T-helper 2 cell treated with Interferon-gamma antibody and Interleukin-4, amounts not matched to agents 5 μg/mL and 100 μg/mL, for 36 hours (primary cell): ENCODE data around the gene FGF18.

Source experiments
- DNase-seq: peaks from one replicate; pipeline ENCODE4 v3.0.0; 2021; ENCODE audit warnings: low spot score
- H3K27ac Mint-ChIP-seq: one replicate; pipeline ENCODE4 v1.8.0; 2021; ENCODE audit warnings: mild to moderate bottlenecking, mixed read lengths
- H3K27me3 Mint-ChIP-seq: one replicate; pipeline ENCODE4 v1.8.0; 2021; ENCODE audit warnings: low read depth, mixed read lengths
- H3K36me3 Mint-ChIP-seq: one replicate; pipeline ENCODE4 v1.8.0; 2021; ENCODE audit warnings: low read depth, mixed read lengths
- H3K4me1 Mint-ChIP-seq: one replicate; pipeline ENCODE4 v1.8.0; 2021; ENCODE audit warnings: low read depth, mixed read lengths
- H3K4me3 Mint-ChIP-seq: one replicate; pipeline ENCODE4 v1.8.0; 2022; ENCODE audit warnings: mild to moderate bottlenecking, moderate library complexity, mixed read lengths
- H3K9me3 Mint-ChIP-seq: one replicate; pipeline ENCODE4 v1.8.0; 2021; ENCODE audit warnings: mixed read lengths

FGF18 gene

DNA sequence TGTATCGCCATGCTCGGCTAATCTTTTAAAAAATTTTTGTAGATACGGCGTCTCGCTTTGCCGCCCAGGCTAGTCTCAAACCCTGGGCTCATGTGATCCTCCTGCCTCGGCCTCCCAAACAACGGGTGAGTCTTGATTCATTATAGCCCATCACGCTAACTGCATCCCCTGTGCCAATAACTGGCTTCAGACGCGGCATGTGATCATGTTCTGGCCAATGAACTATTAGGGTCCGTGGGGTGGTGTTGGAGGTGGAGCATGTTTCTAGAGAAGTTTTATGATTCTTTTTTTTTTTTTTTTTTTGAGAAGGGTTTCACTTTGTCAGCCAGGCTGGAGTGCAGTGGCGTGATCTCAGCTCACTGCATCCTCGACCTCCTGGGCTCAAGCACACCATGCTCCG lies 51.0 kb downstream of the FGF18 start:
- Mint-ChIP-seq H3K9me3 (no peaks in the 10 kb centered on the region), H3K27me3 (no peaks in the 10 kb centered on the region), H3K36me3 (no peaks in the 10 kb centered on the region), H3K4me3 (no peak overlapping the region), H3K27ac (no peak overlapping the region), H3K4me1 (no peaks in the 10 kb centered on the region)
- no peak for DNase-seq

DNA sequence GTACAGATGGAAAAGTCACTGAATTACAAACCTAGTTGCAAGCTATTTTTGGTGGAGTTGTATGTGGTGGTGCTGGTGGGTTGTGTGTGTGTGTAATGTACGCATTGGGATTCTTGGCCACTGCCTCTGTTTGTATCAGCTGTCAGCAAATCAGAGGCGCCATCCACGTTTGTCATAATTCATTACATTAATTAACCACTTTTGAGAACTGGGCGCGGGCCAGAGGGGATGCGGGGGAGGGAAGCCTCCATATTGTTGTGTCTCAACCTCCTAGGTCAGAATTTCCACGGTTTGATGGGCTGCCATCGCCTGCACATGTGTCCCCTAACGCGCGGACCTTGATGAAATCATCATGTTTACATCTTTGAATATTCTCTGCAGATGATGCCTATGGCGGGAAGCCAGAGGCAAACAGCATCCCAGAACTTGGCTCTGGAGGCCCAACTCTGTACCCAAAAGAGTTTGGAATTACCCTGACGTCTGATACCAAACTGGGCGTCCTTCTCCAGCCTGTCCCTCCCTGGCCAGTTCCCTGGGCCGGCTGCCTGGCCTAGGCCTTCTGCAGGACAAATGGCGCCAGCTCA lies 54.9 kb downstream of the FGF18 start:
- DNase-seq, result no peak
- Mint-ChIP-seq H3K36me3 (no peaks in the 10 kb centered on the region), H3K27me3 (peaks cover 4% of the 10 kb centered on the region), H3K27ac (no peak overlapping the region), H3K4me1 (peaks cover under 1% of the 10 kb centered on the region), H3K4me3 (no peak overlapping the region), H3K9me3 (no peaks in the 10 kb centered on the region)

DNA sequence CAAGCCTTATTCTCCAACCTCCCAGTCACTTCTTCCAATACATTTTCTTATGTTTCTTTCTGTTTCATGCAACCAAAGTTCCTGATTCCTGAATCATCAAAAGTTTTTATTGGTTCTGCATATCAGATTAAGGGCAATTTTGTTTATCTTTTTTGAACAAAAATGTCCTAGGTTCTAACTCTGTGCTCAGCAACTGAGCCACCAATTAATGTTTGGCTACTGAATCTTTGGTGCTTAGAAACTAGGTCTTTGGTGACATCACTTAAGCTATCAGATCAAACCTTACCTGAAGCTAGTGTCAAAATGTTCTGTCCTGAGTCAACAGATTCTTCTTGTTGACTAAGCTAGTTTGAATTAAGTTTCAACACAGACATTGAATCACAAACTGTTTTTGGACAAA lies 56.1 kb downstream of the FGF18 start:
- Mint-ChIP-seq H3K4me1 (peaks cover 2% of the 10 kb centered on the region), H3K27ac (no peak overlapping the region), H3K27me3 (peaks cover 6% of the 10 kb centered on the region), H3K9me3 (no peaks in the 10 kb centered on the region), H3K4me3 (no peak overlapping the region), H3K36me3 (no peaks in the 10 kb centered on the region)
- no peak for DNase-seq

DNA sequence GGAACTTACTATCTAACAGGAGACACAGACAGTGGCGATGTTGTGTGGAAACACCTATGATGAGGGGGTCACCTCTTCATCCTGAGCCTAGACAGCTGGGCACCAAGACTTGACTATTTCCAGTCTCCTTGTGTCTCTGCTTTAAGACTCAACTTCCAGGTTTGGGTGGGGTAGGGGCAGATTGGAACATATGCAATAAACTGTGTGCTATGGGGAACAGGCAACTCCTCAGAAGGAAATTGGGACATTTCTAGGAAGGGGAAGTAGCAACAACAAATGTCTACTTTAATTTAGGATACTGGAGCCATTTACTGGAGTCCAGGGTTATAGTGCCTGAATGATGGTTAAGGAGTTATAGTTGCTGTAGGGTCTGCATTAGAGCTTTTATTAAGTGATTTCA lies 57.3 kb downstream of the FGF18 start:
- peaks cover 2% of the 10 kb centered on the region for H3K4me1 Mint-ChIP-seq
- no peak for DNase-seq
- no peak overlapping the region for H3K4me3 Mint-ChIP-seq
- H3K36me3 Mint-ChIP-seq, result no peaks in the 10 kb centered on the region
- H3K9me3 Mint-ChIP-seq, result no peaks in the 10 kb centered on the region
- H3K27ac Mint-ChIP-seq, result no peak overlapping the region
- peaks cover 6% of the 10 kb centered on the region for H3K27me3 Mint-ChIP-seq

DNA sequence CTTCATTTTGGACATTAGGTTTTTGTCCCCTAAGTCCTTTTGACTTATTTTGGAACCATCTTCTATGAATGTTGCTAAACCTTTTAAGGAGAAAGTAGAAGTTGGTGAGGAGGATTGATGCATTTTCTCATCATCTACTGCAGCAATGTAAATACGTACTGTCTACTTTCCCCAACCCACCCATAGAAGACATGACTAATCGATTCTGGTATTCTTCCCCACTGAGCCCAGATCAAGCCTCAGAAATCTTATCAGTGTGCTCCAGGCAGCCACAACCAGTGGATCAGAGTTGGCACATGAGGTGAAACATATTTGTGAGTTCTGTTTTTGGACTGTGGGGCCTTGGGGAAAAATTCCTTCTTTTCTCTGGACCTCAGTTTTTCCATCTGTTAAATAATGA lies 57.7 kb downstream of the FGF18 start:
- Mint-ChIP-seq H3K4me3 (no peak overlapping the region), H3K4me1 (peaks cover 2% of the 10 kb centered on the region), H3K36me3 (no peaks in the 10 kb centered on the region), H3K27ac (no peak overlapping the region), H3K9me3 (no peaks in the 10 kb centered on the region), H3K27me3 (peaks cover 6% of the 10 kb centered on the region)
- DNase-seq, result no peak

DNA sequence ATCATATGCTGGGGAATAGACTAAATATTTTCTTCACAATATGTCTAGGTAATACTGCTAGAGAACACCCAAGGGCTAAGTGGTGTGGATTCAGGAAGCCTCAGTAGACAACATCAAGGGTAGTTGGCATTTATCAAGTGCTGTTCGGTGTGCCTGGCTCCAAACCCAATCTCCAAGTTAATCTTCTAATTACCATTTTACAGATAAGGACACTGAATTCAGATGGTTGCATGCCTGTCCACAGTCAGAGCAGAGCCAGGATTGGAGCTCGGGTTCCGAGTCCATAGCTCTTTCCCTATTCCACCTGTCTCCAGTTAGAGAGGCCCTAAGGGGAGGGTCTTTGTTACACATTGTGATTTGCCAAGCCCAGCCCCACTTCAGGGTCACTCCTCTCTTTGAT lies 58.2 kb downstream of the FGF18 start:
- Mint-ChIP-seq H3K4me3 (no peak overlapping the region), H3K27me3 (peaks cover 6% of the 10 kb centered on the region), H3K36me3 (no peaks in the 10 kb centered on the region), H3K9me3 (no peaks in the 10 kb centered on the region), H3K27ac (no peak overlapping the region), H3K4me1 (peaks cover 2% of the 10 kb centered on the region)
- DNase-seq, result no peak

DNA sequence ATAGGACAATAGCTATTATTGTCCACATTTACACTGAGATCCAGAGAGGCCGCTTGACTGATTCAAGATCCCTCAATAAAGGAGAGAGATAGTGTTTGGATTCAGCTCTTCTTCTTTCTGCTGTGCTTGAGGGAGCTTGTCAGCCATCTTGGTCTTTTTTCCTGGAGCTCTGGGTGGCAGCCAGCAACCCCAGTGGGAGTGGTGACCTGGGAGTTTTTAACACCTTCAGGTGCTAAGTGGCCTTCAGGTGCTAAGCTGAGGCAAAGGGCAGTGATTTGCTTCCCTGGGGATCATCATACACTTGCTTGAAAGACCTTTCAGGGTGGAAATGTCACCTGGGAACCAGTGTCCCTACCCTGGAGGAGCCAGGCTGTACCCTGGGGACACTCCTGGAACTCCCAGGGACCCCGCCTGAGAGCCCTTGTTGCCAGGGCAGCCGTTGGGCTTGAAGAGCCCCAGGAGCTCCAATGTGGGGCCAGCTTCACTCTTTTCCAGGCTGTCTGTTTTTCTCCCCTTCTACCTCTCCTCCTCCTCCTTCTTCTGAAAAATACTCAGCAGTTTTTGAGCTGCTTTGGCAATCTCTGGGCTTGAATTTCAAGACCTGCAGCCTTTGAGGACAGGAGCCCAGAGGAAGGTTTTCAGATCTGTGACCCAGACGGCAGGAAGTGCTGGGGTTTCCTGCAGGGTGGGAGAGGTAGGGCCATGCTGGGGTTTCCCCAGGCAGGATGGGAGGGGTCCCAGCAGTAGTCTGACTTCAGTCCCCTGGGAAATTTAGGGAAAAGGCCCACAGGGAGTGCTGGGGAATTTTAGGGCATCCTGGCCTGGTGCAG lies 59.7 kb downstream of the FGF18 start:
- Mint-ChIP-seq H3K27ac (no peak overlapping the region), H3K27me3 (peaks cover 6% of the 10 kb centered on the region), H3K9me3 (no peaks in the 10 kb centered on the region), H3K4me1 (peaks cover 2% of the 10 kb centered on the region), H3K4me3 (no peak overlapping the region), H3K36me3 (no peaks in the 10 kb centered on the region)
- no peak for DNase-seq

DNA sequence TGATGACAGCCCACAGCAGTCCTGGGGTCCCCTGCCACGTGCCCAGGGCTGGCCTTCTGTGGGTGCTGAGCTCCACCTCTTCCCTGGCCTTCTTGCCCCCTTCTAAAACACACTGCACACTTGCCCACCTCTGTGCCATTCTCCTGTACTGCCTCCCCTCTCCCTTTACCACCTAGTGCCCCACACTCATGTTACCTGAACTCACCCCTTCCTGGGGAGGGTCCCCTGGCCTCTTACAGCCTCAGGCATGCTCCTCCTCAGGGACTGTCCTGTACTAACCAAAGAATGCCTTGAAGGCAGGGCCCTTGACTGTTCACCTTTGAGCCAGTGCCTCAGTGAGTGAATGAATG lies 60.3 kb downstream of the FGF18 start:
- Mint-ChIP-seq H3K4me3 (no peak overlapping the region), H3K36me3 (no peaks in the 10 kb centered on the region), H3K9me3 (no peaks in the 10 kb centered on the region), H3K4me1 (peaks cover 2% of the 10 kb centered on the region), H3K27me3 (peaks cover 6% of the 10 kb centered on the region), H3K27ac (no peak overlapping the region)
- DNase-seq, result no peak

DNA sequence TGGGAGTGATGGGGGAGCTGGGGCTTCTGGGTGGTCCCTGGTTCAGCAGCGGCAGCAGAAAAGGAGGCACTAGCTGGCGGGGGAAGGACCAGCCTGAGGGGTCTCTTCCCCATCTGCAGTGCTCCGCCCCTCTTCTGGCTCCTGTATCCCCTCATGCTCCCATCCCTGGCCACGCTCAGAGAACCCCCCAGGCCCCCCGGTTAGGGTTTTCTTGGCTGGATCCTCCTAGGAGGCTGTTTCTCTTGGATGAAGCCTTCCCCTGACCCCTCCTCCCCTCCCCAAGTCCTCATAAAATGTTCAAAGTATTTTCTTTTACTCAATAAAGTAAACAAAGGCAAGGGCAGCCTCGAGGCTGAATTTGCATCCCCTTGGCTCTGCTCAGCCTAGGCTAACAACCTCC lies 60.8 kb downstream of the FGF18 start:
- no peak overlapping the region for H3K4me3 Mint-ChIP-seq
- no peaks in the 10 kb centered on the region for H3K36me3 Mint-ChIP-seq
- peaks cover 2% of the 10 kb centered on the region for H3K4me1 Mint-ChIP-seq
- H3K9me3 Mint-ChIP-seq, result no peaks in the 10 kb centered on the region
- no peak for DNase-seq
- H3K27ac Mint-ChIP-seq, result no peak overlapping the region
- H3K27me3 Mint-ChIP-seq, result peaks cover 6% of the 10 kb centered on the region

DNA sequence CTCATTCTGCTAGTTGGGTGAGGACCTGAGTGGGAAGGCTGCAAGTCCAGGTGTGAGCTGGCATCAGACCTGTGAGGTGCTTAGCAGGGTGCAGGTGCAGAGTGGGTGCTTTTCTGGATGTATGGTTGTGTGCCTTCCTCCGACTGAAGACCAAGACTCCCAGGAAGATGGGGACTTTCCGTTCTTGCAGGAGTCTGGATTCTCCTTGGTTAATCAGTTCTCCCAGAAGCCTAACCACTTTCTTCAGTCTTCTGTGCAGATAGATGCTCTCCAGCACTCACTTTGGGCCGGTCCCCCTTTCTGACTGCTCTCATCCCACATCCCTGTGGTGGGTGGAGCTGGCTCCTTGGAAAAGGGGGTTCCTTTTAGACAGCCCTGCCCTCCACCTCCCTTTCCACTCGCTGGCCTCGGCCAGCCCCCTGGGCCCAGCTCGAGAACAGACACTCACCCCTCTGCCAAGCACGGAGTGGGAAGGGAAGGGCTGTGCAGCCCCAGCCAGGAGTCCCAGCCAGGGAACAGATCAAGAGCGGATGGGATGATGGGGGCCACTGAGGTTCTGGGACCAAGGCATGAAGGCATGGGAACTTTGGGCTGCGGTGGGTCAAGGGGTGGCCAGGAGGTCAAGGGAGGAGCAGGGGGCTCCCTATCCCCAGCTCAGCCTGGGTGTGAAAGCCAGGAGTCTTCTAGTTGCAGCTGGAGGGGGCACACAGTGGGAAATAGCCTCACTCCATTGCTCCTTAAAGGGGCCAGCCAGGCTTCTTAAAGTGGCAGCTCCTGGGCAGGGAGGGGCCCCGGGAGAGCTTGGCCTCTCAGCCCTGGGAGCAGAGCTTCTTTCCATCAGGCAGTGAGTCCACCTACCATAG lies 62.4 kb downstream of the FGF18 start:
- no peaks in the 10 kb centered on the region for H3K9me3 Mint-ChIP-seq
- H3K27me3 Mint-ChIP-seq, result peaks cover 7% of the 10 kb centered on the region
- no peak for DNase-seq
- H3K36me3 Mint-ChIP-seq, result no peaks in the 10 kb centered on the region
- H3K27ac Mint-ChIP-seq, result no peak overlapping the region
- H3K4me1 Mint-ChIP-seq, result peaks cover 2% of the 10 kb centered on the region
- H3K4me3 Mint-ChIP-seq, result no peak overlapping the region

DNA sequence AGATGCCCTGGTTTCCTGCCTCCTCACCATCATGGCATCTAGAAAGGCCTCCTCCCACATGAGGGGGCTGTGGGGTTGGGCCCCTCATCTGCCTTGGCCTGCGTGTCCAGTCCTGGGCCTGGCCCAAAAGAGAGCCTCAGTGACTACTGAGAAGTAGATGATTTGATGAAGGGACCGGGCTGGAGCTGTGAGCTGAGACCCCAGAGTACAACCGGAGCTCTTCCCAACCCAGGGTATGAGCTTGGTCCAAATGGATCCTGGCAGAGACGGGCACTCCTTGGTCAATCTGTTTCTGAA lies 62.9 kb downstream of the FGF18 start:
- Mint-ChIP-seq H3K36me3 (no peaks in the 10 kb centered on the region), H3K9me3 (no peaks in the 10 kb centered on the region), H3K4me3 (no peak overlapping the region), H3K4me1 (peaks cover 2% of the 10 kb centered on the region), H3K27me3 (peaks cover 9% of the 10 kb centered on the region), H3K27ac (no peak overlapping the region)
- no peak for DNase-seq

DNA sequence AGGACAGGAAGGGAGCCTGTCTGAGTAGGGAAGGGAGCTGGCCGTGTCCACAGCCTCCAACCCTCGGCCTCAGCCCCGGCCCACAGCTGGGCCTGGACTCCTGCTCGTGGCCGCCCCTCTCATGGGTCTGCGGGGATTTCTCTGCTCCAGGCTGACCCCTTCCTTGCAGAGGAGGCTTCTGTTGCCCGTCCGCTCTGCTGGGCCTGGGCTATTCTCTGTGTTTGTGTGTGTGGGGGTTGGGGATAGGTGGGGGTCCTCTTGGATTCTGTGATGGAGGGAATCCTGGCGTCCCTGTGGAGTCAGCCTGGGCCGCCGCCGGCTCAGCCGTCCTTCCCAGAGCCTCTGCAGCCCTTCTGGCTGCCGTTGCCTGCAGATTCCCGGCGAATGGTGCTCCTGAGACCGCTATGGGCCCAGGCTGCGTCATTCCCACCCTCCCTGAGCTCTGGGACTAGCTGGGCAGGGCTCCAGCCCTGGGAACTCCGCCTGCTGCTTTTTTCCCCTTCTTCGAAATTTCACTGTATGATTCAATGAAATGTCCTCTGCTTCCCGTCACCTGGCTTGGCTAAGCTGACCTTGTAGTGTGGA lies 64.2 kb downstream of the FGF18 start:
- peaks cover 5% of the 10 kb centered on the region for H3K27me3 Mint-ChIP-seq
- no peak for DNase-seq
- no peaks in the 10 kb centered on the region for H3K36me3 Mint-ChIP-seq
- H3K27ac Mint-ChIP-seq, result no peak overlapping the region
- no peak overlapping the region for H3K4me3 Mint-ChIP-seq
- no peaks in the 10 kb centered on the region for H3K9me3 Mint-ChIP-seq
- H3K4me1 Mint-ChIP-seq, result peaks cover 2% of the 10 kb centered on the region

DNA sequence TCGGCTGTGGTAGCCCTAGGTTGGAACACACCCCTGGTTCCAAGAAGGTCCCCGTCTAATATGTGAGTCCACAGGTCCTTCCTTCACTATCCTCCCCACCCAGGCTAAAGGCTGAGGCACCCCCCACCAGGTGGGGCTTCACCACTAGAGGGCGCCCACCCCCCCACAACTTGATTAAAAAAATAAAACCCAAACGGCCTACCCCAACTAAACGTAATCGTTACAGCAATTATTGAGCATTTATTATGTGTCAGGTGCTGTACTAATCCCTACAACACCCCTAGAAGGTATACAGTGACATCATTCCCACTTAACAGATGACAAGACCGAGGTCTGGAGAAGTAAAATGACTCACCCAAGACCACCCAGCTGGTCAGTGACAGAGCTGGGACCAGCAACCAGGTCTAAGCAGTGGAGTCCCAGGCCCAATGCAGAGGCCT lies 65.0 kb downstream of the FGF18 start:
- no peak for DNase-seq

DNA sequence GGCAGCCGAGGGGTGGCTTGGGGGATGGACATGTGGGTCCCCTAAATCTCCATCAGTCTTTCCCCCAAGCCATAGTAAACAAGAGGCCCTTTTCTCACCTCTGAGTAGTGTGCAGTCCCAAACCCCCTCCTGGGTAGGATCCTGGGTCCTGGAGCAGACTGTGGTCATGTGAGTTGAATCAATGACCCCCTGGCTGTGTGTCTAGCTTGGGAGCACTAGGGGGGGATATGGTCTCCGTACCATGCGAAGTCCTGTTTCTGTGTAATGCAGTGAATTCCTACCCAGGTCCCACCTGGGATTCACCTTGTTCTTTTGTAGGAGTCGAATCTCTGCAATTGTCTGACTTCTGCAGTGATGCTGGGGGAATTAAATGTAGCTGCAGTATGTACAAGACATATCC lies 66.2 kb downstream of the FGF18 start:
- Mint-ChIP-seq H3K36me3 (no peaks in the 10 kb centered on the region), H3K27ac (no peak overlapping the region), H3K4me1 (no peaks in the 10 kb centered on the region), H3K9me3 (no peaks in the 10 kb centered on the region), H3K4me3 (no peak overlapping the region), H3K27me3 (peaks cover 3% of the 10 kb centered on the region)
- DNase-seq, result no peak

More for the DNA sequence above, 65.0 kb downstream of the FGF18 start:
- Mint-ChIP-seq H3K4me1 (no peaks in the 10 kb centered on the region), H3K9me3 (no peaks in the 10 kb centered on the region), H3K36me3 (no peaks in the 10 kb centered on the region), H3K4me3 (no peak overlapping the region), H3K27me3 (peaks cover 5% of the 10 kb centered on the region), H3K27ac (no peak overlapping the region)
